ENCODE measurements around the gene MYO3B.

MYO3B gene

DNA sequence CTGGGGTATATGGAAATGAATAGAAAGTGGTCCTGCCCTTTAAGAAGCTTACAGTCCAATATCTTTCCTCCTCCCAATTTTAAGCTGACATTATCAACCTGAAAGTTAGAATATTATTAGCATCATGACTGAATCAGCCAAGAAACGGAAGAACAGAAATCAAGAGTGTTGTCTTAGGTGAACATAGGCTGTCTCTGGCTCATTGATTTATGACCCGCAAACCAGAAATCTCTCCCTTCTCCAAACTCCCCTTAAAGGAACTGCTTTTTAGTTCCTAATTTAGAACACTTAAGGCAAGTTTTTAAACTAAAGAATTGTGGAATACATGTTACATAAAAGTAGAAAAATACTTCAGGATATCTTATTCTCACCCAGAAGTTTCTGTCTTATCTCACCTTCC, 62.7 kb downstream of the MYO3B start:
- Histone ChIP-seq H4K20me1 (ENCODE audit: low read depth, low read length) (no peaks in the 10 kb centered on the region), H3K36me3 (ENCODE audit: low read length) (no peaks in the 10 kb centered on the region), H3F3A (ENCODE audit: insufficient read depth) (no peaks in the 10 kb centered on the region), H3K27ac (ENCODE audit: low read depth, low read length) (no peak overlapping the region), H3K79me2 (ENCODE audit: insufficient read depth, low read length) (no peaks in the 10 kb centered on the region), H2AFZ (ENCODE audit: low read depth, low read length, severe bottlenecking) (no peak overlapping the region), H3K9me3 (ENCODE audit: insufficient read depth, low read length) (no peaks in the 10 kb centered on the region), H3K4me2 (ENCODE audit: low read depth, low read length, poor library complexity, severe bottlenecking) (no peak overlapping the region), H3K9me2 (replicated peaks; ENCODE audit: insufficient read depth, low read length) (no peaks in the 10 kb centered on the region), H3K27me3 (ENCODE audit: low read length) (no peaks in the 10 kb centered on the region), H3K4me3 (ENCODE audit: insufficient read depth, low read length, poor library complexity, severe bottlenecking) (no peak overlapping the region), H3K9ac (ENCODE audit: low read length) (no peak overlapping the region)
- no peak for TF ChIP-seq EZH2phosphoT487 (conservative IDR thresholded peaks at IDR 0.05; ENCODE audit: low read length)
- TF ChIP-seq, protein P1, sequence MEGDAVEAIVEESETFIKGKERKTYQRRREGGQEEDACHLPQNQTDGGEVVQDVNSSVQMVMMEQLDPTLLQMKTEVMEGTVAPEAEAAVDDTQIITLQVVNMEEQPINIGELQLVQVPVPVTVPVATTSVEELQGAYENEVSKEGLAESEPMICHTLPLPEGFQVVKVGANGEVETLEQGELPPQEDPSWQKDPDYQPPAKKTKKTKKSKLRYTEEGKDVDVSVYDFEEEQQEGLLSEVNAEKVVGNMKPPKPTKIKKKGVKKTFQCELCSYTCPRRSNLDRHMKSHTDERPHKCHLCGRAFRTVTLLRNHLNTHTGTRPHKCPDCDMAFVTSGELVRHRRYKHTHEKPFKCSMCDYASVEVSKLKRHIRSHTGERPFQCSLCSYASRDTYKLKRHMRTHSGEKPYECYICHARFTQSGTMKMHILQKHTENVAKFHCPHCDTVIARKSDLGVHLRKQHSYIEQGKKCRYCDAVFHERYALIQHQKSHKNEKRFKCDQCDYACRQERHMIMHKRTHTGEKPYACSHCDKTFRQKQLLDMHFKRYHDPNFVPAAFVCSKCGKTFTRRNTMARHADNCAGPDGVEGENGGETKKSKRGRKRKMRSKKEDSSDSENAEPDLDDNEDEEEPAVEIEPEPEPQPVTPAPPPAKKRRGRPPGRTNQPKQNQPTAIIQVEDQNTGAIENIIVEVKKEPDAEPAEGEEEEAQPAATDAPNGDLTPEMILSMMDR (IDR thresholded peaks at IDR 0.05; ENCODE audit: insufficient read depth, low read length, poor library complexity, severe bottlenecking) = no peak

DNA sequence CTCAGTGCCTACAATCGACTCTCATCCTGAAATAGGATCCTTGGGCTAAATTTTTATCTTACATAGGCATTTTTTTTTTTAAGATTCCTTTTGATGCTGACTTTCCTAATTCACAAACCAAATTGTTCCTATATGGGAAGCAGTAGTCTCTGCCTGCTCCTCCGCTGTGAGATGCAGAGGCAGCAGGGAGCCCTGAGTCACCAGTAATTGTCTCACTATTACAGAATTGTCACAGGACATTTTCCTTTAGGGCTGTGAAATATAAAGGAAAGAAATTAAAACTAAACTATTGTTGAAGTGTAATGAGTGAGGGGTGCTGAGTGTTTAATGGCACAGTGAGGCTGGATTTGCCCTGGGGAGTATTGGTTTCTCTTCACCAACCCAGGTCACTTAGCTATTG, 63.8 kb downstream of the MYO3B start:
- no peak overlapping the region for H3K9ac ChIP-seq (ENCODE audit: low read length)
- TF ChIP-seq EZH2phosphoT487 (conservative IDR thresholded peaks at IDR 0.05; ENCODE audit: low read length) = no peak
- TF ChIP-seq, protein P1 (IDR thresholded peaks at IDR 0.05; ENCODE audit: insufficient read depth, low read length, poor library complexity, severe bottlenecking) = no peak
- H3K27me3 ChIP-seq (ENCODE audit: low read length) = no peaks in the 10 kb centered on the region
- H3K9me2 ChIP-seq (replicated peaks; ENCODE audit: insufficient read depth, low read length) = no peaks in the 10 kb centered on the region
- H2AFZ ChIP-seq (ENCODE audit: low read depth, low read length, severe bottlenecking) = no peak overlapping the region
- H3K27ac ChIP-seq (ENCODE audit: low read depth, low read length) = no peak overlapping the region
- no peak overlapping the region for H3K4me3 ChIP-seq (ENCODE audit: insufficient read depth, low read length, poor library complexity, severe bottlenecking)
- no peaks in the 10 kb centered on the region for H4K20me1 ChIP-seq (ENCODE audit: low read depth, low read length)
- no peaks in the 10 kb centered on the region for H3K36me3 ChIP-seq (ENCODE audit: low read length)
- H3K4me2 ChIP-seq (ENCODE audit: low read depth, low read length, poor library complexity, severe bottlenecking) = no peak overlapping the region
- H3F3A ChIP-seq (ENCODE audit: insufficient read depth) = no peaks in the 10 kb centered on the region
- H3K9me3 ChIP-seq (ENCODE audit: insufficient read depth, low read length) = no peaks in the 10 kb centered on the region
- no peaks in the 10 kb centered on the region for H3K79me2 ChIP-seq (ENCODE audit: insufficient read depth, low read length)

DNA sequence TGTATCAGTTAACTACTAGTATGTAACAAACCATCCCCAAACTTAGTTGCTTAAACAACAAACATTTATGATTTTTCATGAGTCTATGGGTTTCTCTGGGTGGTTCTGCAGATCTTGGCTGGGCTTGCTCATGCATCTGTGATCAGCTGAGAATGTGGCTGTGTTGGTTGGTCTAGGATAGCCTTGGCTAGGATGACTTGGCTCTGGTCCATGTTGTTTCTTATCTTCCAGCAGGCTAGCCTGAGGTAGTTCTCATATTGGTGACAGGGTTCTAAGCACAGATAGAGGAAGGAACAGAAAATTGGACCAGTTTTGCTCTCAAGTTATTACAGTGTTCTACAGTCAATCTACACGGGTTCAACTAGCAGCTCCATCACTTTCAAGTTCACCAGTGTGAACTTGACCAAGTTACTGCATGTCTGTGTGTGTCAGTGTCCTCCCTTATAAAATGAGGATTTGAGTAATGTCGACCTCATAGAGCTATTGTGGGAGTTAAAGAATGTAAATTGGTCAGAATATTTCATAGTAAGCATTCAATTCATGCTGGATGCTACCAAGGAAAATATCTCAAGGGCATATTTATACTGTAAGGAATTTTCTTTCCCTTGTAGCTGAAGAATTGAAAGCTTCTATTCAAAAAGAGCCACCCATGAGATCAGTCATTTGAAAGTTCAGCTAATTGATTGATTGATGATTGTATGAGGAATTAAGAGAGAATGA, 65.3 kb downstream of the MYO3B start:
- Histone ChIP-seq H3K9me2 (replicated peaks; ENCODE audit: insufficient read depth, low read length) (no peaks in the 10 kb centered on the region), H3K4me2 (ENCODE audit: low read depth, low read length, poor library complexity, severe bottlenecking) (no peak overlapping the region), H2AFZ (ENCODE audit: low read depth, low read length, severe bottlenecking) (no peak overlapping the region), H3K27me3 (ENCODE audit: low read length) (no peaks in the 10 kb centered on the region), H4K20me1 (ENCODE audit: low read depth, low read length) (no peaks in the 10 kb centered on the region), H3K9ac (ENCODE audit: low read length) (no peak overlapping the region), H3K4me3 (ENCODE audit: insufficient read depth, low read length, poor library complexity, severe bottlenecking) (no peak overlapping the region), H3K9me3 (ENCODE audit: insufficient read depth, low read length) (no peaks in the 10 kb centered on the region), H3K36me3 (ENCODE audit: low read length) (no peaks in the 10 kb centered on the region), H3F3A (ENCODE audit: insufficient read depth) (no peaks in the 10 kb centered on the region), H3K27ac (ENCODE audit: low read depth, low read length) (no peak overlapping the region), H3K79me2 (ENCODE audit: insufficient read depth, low read length) (no peaks in the 10 kb centered on the region)
- TF ChIP-seq EZH2phosphoT487 (conservative IDR thresholded peaks at IDR 0.05; ENCODE audit: low read length) = no peak
- TF ChIP-seq, protein P1 (IDR thresholded peaks at IDR 0.05; ENCODE audit: insufficient read depth, low read length, poor library complexity, severe bottlenecking) = no peak

Data from SU-DHL-6 (cell line).